GM19468 (cell line): ENCODE data around the gene FAM186B.
"Not testable (repeated sequence)": the region's sequence is repeated elsewhere in the genome, so short reads cannot be mapped to it uniquely, and the experiment has no call there.

ENCODE experiments used
- ATAC-seq: cut with Tn5 transposase; IDR thresholded peaks from one replicate; pipeline ENCODE4 v1.9.1; 2021; ENCODE audit warnings: mild to moderate bottlenecking, moderate library complexity, moderate number of reproducible peaks; ENCODE audit not compliant: unreplicated experiment; ENCODE audit errors: extremely low read depth

Gene FAM186B

GRCh38 chr12:49616533-49617219 lies 11.2 kb upstream of the FAM186B start:
- ATAC-seq: no peak

- ATAC-seq: no peak
These were observed 10.3 kb upstream of the FAM186B start for GRCh38 chr12:49615725-49616124.

GRCh38 chr12:49612210-49612609 lies 6.8 kb upstream of the FAM186B start:
- no peak for ATAC-seq

GRCh38 chr12:49610785-49611184 lies 5.3 kb upstream of the FAM186B start:
- not testable (repeated sequence) for ATAC-seq

GRCh38 chr12:49609875-49610154 lies 4.4 kb upstream of the FAM186B start:
- ATAC-seq: no peak

- no peak for ATAC-seq
These were observed 3.8 kb upstream of the FAM186B start for GRCh38 chr12:49609059-49609874.

- no peak for ATAC-seq
These were observed 583 bp downstream of the FAM186B start for GRCh38 chr12:49604856-49605255.

GRCh38 chr12:49603721-49604120 lies 1.7 kb downstream of the FAM186B start:
- no peak for ATAC-seq

- ATAC-seq: no peak
These were observed 5.5 kb downstream of the FAM186B start for GRCh38 chr12:49599961-49600360.

- no peak for ATAC-seq
These were observed 6.9 kb downstream of the FAM186B start for GRCh38 chr12:49598527-49598926.

GRCh38 chr12:49588721-49589516 lies 16.5 kb downstream of the FAM186B start:
- ATAC-seq: no peak

- ATAC-seq: no peak
These were observed 17.2 kb downstream of the FAM186B start for GRCh38 chr12:49588281-49588680.

GRCh38 chr12:49587174-49587908 lies 18.1 kb downstream of the FAM186B start:
- ATAC-seq: no peak

- no peak for ATAC-seq
These were observed 19.7 kb downstream of the FAM186B start for GRCh38 chr12:49585477-49586459.

- no peak for ATAC-seq
These were observed 20.8 kb downstream of the FAM186B start for GRCh38 chr12:49584591-49584990.

- no peak for ATAC-seq
These were observed 21.9 kb downstream of the FAM186B start for GRCh38 chr12:49583366-49584094.

GRCh38 chr12:49582850-49583249 lies 22.6 kb downstream of the FAM186B start:
- no peak for ATAC-seq

- no peak for ATAC-seq
These were observed 23.2 kb downstream of the FAM186B start for GRCh38 chr12:49582201-49582600.
